ENCODE results near the gene CUX1.

The CUX1 gene

DNA sequence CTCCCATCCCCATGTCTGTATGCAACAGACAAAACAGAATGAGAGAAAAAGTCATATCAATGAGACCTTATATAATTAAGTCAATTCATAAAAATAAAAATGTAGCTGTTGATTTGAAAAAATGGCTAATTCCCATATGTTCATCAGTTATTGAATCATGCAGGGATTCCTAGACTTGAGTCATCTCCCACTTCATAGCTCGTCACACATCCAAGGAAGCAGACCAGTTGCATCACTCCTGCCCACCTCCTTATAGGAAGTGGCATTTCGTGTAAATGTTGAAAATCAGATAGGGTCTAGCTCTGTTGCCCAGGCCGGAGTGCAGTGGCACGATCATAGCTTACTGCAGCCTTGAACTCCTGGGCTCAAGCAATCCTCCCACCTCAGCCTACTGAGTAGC, 413.2 kb downstream of the CUX1 start:
- no peaks in the 10 kb centered on the region for H3K9me3 ChIP-seq (ENCODE audit: control insufficient read depth in 1 of 2, low read length in 2 of 2)
- no peaks in the 10 kb centered on the region for H3K4me1 ChIP-seq (ENCODE audit: control insufficient read depth in 1 of 2, insufficient read depth in 2 of 2, low read length in 2 of 2)
- H3K27ac ChIP-seq (ENCODE audit: low read length) = no peak overlapping the region
- H3K4me3 ChIP-seq (ENCODE audit: low read depth in 1 of 2, low read length in 2 of 2) = no peak overlapping the region
- H3K36me3 ChIP-seq (ENCODE audit: control insufficient read depth in 1 of 2, insufficient read depth in 2 of 2, low read length in 2 of 2) = peaks cover 15 to 44% of the 10 kb centered on the region in 2 donors
- H3K27me3 ChIP-seq (ENCODE audit: low read depth, low read length) = no peaks in the 10 kb centered on the region

DNA sequence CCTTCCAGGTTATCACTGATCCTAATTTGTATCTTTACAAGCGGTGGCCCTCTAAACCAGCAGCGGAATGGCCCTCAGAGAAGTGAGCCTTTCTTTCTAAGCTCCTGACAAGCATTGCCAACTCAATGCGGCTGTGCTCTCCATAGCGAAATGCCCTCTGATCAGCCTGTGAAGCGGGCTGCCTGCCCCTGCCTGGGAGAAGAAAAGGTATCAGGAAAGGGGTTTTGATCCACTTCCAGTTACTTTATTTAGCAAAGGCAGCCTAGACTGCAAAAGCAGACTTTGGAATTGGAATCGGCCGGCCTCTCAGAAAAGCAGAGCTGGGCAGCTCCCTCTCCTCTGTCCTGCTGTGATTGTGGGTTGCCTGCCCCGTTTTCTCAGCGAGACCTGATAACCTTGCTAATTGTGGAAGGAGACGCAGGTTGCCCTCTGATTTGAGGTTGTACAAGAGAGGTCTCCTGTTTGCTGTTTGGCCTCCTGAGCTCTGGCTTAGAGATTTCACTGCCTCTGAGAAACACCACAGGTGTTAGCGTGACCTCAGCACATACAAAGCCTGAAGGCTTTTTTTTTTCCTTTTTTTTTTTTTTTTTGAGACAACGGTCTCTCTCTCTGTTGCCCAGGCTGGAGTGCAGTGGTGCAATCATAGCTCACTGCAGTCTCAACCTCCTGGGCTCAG, 415.3 kb downstream of the CUX1 start:
- Histone ChIP-seq H3K27ac (ENCODE audit: low read length) (no peak overlapping the region), H3K27me3 (ENCODE audit: low read depth, low read length) (no peaks in the 10 kb centered on the region), H3K9me3 (ENCODE audit: control insufficient read depth in 1 of 2, low read length in 2 of 2) (no peaks in the 10 kb centered on the region), H3K4me3 (ENCODE audit: low read depth in 1 of 2, low read length in 2 of 2) (no peak overlapping the region), H3K36me3 (ENCODE audit: control insufficient read depth in 1 of 2, insufficient read depth in 2 of 2, low read length in 2 of 2) (peaks cover 15 to 37% of the 10 kb centered on the region in 2 donors), H3K4me1 (ENCODE audit: control insufficient read depth in 1 of 2, insufficient read depth in 2 of 2, low read length in 2 of 2) (no peaks in the 10 kb centered on the region)

DNA sequence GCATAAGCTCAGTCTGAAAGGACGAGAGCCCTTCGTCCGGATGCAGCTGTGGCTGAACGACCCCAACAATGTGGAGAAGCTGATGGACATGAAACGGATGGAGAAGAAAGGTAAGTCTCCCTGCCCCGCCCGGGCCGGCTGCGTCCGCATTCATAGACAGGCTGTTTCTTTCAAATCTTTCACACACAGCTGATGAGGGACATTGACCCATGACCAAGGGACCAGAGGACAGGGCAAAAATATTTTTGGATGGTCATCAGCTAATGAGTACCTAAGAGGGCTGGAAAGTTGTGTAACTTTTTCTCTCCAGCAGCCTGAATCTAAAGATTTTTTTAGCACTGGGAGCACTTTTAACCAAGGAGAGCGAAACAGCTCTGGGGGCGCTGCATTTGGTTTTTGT, 416.7 kb downstream of the CUX1 start:
- no peak overlapping the region for H3K4me3 ChIP-seq (ENCODE audit: low read depth in 1 of 2, low read length in 2 of 2)
- peaks cover 9 to 25% of the 10 kb centered on the region in 2 donors for H3K36me3 ChIP-seq (ENCODE audit: control insufficient read depth in 1 of 2, insufficient read depth in 2 of 2, low read length in 2 of 2)
- H3K27me3 ChIP-seq (ENCODE audit: low read depth, low read length) = no peaks in the 10 kb centered on the region
- no peak overlapping the region for H3K27ac ChIP-seq (ENCODE audit: low read length)
- no peaks in the 10 kb centered on the region for H3K4me1 ChIP-seq (ENCODE audit: control insufficient read depth in 1 of 2, insufficient read depth in 2 of 2, low read length in 2 of 2)
- no peaks in the 10 kb centered on the region for H3K9me3 ChIP-seq (ENCODE audit: control insufficient read depth in 1 of 2, low read length in 2 of 2)

DNA sequence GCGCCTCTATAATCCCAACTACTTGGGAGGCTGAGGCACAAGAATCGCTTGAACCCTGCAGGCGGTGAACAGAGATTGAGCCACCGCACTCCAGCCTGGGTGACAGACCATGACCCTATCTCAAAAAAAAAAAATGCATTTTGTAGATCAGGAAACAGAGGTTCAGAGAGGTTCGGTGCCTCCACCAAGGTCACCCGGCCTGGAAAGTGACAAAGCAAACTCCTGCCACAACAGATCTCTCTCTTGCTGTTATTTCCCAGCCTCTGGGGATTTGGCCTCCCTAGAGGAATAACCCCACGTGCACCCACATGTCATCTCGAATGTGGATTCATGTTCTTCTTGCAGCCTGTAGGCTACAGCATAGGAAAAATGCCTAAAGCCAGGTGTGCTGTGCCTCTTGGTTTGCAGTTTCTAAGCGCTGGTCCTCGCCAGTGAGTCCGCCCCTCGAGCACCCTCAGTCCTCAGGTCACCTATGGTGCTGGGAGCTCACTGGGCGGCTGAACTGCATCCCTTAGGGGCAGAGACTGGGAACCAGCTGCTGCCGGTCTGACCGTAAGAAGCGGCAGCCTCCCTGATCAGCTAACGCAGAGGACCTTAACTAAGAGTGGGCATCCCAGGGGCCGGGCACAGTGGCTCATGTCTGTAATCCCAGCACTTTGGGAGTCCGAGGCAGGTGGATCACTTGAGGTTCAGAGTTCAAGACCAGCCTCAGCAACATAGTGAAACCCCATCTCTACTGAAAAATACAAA, 417.6 kb downstream of the CUX1 start:
- no peak overlapping the region for H3K27ac ChIP-seq (ENCODE audit: low read length)
- H3K27me3 ChIP-seq (ENCODE audit: low read depth, low read length) = no peaks in the 10 kb centered on the region
- H3K4me1 ChIP-seq (ENCODE audit: control insufficient read depth in 1 of 2, insufficient read depth in 2 of 2, low read length in 2 of 2) = no peaks in the 10 kb centered on the region
- no peaks in the 10 kb centered on the region for H3K9me3 ChIP-seq (ENCODE audit: control insufficient read depth in 1 of 2, low read length in 2 of 2)
- H3K36me3 ChIP-seq (ENCODE audit: control insufficient read depth in 1 of 2, insufficient read depth in 2 of 2, low read length in 2 of 2) = peaks cover 9 to 27% of the 10 kb centered on the region in 2 donors
- H3K4me3 ChIP-seq (ENCODE audit: low read depth in 1 of 2, low read length in 2 of 2) = no peak overlapping the region

DNA sequence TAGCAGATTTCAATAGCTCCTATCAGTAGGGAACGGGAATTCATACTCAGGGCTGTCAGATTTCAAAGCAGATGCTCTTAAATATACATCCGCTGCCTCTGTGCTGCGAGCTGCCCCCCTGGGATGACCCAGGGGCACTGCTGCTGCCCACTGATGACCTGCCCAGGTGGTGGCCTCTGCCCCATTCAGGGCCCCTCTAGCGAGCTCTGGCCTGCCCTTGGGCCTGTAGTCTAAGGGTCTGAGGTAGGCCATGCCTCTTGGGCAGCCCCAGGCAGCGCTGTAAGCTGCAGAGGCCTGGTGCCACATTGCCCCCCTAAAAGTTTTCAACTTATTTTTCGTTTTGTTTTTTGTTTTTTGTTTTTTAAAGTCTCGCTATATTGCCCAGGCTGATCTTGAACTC, 418.7 kb downstream of the CUX1 start:
- Histone ChIP-seq H3K4me3 (ENCODE audit: low read depth in 1 of 2, low read length in 2 of 2) (no peak overlapping the region), H3K27me3 (ENCODE audit: low read depth, low read length) (no peaks in the 10 kb centered on the region), H3K27ac (ENCODE audit: low read length) (no peak overlapping the region), H3K36me3 (ENCODE audit: control insufficient read depth in 1 of 2, insufficient read depth in 2 of 2, low read length in 2 of 2) (peaks cover 10 to 30% of the 10 kb centered on the region in 2 donors), H3K4me1 (ENCODE audit: control insufficient read depth in 1 of 2, insufficient read depth in 2 of 2, low read length in 2 of 2) (no peaks in the 10 kb centered on the region), H3K9me3 (ENCODE audit: control insufficient read depth in 1 of 2, low read length in 2 of 2) (no peaks in the 10 kb centered on the region)

DNA sequence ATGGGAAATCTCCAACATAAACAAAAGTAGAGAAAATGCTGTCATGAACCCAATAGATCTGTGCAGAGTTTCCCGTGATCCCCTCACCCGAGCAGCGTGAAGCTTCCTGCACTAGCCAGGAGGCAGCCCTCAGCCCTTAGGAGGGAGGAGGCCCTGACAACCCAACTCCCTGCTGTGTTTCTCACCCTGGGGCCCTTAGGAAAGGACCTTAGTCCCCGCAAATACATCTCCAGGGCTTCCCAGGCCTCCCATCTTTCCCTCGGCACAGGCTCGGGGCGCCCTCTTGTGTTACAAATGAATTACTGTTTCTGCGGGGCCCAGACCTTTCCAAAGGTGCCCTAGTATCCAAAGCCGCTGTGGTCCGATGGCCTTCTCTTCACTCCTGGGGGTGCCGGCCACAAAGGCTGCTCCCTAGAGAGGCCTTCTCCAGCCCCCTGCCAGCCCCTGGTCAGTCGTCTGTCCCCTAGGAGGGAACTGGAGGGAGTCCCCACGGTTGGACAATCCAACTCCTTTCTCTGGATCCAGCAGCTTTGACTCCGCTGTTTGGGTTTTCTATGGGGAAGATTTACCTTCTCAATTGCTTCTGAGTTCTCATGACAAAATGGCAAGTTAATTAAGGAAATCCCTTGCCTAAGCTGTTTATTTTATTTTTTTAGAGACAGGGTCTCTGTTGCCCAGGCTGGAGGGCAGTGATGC, 419.3 kb downstream of the CUX1 start:
- H3K4me3 ChIP-seq (ENCODE audit: low read depth in 1 of 2, low read length in 2 of 2) = no peak overlapping the region
- H3K36me3 ChIP-seq (ENCODE audit: control insufficient read depth in 1 of 2, insufficient read depth in 2 of 2, low read length in 2 of 2) = peaks cover 12 to 35% of the 10 kb centered on the region in 2 donors
- H3K9me3 ChIP-seq (ENCODE audit: control insufficient read depth in 1 of 2, low read length in 2 of 2) = no peaks in the 10 kb centered on the region
- no peaks in the 10 kb centered on the region for H3K4me1 ChIP-seq (ENCODE audit: control insufficient read depth in 1 of 2, insufficient read depth in 2 of 2, low read length in 2 of 2)
- H3K27ac ChIP-seq (ENCODE audit: low read length) = no peak overlapping the region
- no peaks in the 10 kb centered on the region for H3K27me3 ChIP-seq (ENCODE audit: low read depth, low read length)

DNA sequence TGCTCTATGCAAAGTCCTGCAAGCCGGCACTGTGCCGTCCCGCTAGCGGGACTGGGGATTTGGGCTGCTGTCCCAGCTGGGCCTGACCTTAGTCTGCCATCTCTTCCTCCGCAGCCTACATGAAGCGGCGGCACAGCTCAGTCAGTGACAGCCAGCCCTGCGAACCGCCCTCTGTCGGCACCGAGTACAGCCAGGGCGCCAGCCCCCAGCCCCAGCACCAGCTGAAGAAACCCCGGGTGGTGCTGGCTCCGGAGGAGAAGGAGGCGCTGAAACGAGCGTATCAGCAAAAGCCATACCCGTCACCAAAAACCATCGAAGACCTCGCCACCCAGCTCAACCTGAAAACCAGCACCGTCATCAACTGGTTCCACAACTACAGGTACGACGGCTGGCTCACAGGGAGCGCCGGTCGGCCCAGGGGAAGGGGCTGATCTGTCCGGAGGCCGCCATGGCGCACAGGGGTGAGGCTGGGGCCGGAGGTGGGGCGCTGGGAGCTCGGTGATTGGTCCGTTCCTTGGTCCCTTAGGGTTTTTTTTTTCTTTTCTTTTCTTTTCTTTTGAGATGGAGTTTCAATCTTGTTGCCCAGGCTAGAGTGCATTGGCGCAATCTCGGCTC, 421.9 kb downstream of the CUX1 start:
- Histone ChIP-seq H3K27ac (ENCODE audit: low read length) (no peak overlapping the region), H3K4me3 (ENCODE audit: low read depth in 1 of 2, low read length in 2 of 2) (no peak overlapping the region), H3K27me3 (ENCODE audit: low read depth, low read length) (no peaks in the 10 kb centered on the region), H3K4me1 (ENCODE audit: control insufficient read depth in 1 of 2, insufficient read depth in 2 of 2, low read length in 2 of 2) (no peaks in the 10 kb centered on the region), H3K9me3 (ENCODE audit: control insufficient read depth in 1 of 2, low read length in 2 of 2) (no peaks in the 10 kb centered on the region), H3K36me3 (ENCODE audit: control insufficient read depth in 1 of 2, insufficient read depth in 2 of 2, low read length in 2 of 2) (peaks cover 6 to 32% of the 10 kb centered on the region in 2 donors)

DNA sequence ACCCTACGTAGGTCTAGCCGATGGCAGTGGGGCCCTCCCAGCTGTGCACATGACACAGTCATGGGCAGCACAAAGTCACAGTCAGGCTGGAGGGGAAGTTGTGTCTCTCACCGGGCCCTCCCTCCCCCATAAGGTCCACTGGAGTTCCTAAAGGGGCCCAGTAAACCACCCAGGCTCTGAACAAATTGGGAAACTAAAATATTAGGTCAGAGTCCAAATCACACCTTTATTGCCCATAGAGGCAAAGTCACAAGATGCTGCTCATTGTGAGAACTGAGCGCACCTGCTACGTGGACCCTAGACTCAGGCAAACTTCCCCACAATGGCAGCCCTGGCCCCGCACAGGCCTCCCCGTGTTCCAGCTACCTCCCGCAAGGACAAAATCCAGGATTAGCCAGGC, 424.0 kb downstream of the CUX1 start:
- H3K9me3 ChIP-seq (ENCODE audit: control insufficient read depth in 1 of 2, low read length in 2 of 2) = no peaks in the 10 kb centered on the region
- H3K4me1 ChIP-seq (ENCODE audit: control insufficient read depth in 1 of 2, insufficient read depth in 2 of 2, low read length in 2 of 2) = no peaks in the 10 kb centered on the region
- H3K27ac ChIP-seq (ENCODE audit: low read length) = no peak overlapping the region
- peaks cover 3 to 42% of the 10 kb centered on the region in 2 donors for H3K36me3 ChIP-seq (ENCODE audit: control insufficient read depth in 1 of 2, insufficient read depth in 2 of 2, low read length in 2 of 2)
- H3K27me3 ChIP-seq (ENCODE audit: low read depth, low read length) = no peaks in the 10 kb centered on the region
- no peak overlapping the region for H3K4me3 ChIP-seq (ENCODE audit: low read depth in 1 of 2, low read length in 2 of 2)

DNA sequence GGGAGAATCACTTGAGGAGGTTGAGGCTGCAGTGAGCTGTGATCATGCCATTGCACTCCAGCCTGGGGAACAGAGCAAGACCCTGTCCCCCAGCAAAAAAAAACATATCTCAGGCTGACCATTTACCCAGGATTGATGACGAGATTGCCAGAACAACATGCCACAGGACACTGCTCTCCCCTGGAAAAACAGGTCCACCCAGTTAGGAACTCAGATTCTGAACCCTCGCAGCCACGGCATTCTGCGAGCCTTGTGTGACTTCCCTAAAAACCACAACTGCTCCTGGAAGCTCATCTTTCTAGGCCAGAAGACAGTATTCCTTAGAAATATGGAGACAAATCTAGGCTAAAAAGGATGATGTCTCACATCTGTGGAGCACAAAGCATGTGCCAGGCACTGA, 427.2 kb downstream of the CUX1 start:
- H3K4me3 ChIP-seq (ENCODE audit: low read depth in 1 of 2, low read length in 2 of 2) = no peak overlapping the region
- H3K27ac ChIP-seq (ENCODE audit: low read length) = no peak overlapping the region
- H3K36me3 ChIP-seq (ENCODE audit: control insufficient read depth in 1 of 2, insufficient read depth in 2 of 2, low read length in 2 of 2) = peaks cover 8 to 49% of the 10 kb centered on the region in 2 donors
- H3K27me3 ChIP-seq (ENCODE audit: low read depth, low read length) = no peaks in the 10 kb centered on the region
- no peaks in the 10 kb centered on the region for H3K9me3 ChIP-seq (ENCODE audit: control insufficient read depth in 1 of 2, low read length in 2 of 2)
- H3K4me1 ChIP-seq (ENCODE audit: control insufficient read depth in 1 of 2, insufficient read depth in 2 of 2, low read length in 2 of 2) = no peaks in the 10 kb centered on the region

DNA sequence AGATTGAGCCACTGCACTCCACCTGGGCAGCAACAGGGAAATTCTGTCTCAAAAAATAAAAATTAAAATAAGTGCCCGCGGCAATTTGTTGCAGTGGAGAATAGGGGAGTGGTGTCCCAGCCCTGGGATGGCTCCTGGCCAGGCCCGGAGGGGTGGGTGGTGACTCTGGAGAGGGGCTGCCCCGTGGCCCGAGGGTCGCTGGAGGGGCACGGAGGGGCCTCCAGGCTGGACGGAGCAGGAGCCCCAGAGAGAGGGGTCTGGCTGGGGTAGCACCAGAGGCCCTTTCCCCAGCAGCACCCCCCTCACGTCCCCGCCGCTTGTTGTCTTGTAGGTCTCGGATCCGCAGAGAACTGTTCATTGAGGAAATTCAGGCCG, 430.6 kb downstream of the CUX1 start:
- H3K4me3 ChIP-seq (ENCODE audit: low read depth in 1 of 2, low read length in 2 of 2) = no peak overlapping the region
- no peaks in the 10 kb centered on the region for H3K4me1 ChIP-seq (ENCODE audit: control insufficient read depth in 1 of 2, insufficient read depth in 2 of 2, low read length in 2 of 2)
- no peak overlapping the region for H3K27ac ChIP-seq (ENCODE audit: low read length)
- no peaks in the 10 kb centered on the region for H3K9me3 ChIP-seq (ENCODE audit: control insufficient read depth in 1 of 2, low read length in 2 of 2)
- H3K36me3 ChIP-seq (ENCODE audit: control insufficient read depth in 1 of 2, insufficient read depth in 2 of 2, low read length in 2 of 2) = peaks cover 13 to 43% of the 10 kb centered on the region in 2 donors
- no peaks in the 10 kb centered on the region for H3K27me3 ChIP-seq (ENCODE audit: low read depth, low read length)

All from muscle layer of duodenum (tissue), 2 donors.